Sigmoid colon (tissue), 7 donors: ENCODE measurements around the gene CDK14. TPM values are rescaled to one million over a fixed set of nuclear protein-coding genes. Genes with fewer than 3 reads are reported as not detected.

Source experiments
- DNase-seq: peaks from one replicate; pipeline ENCODE4 v3.0.0-alpha.2; 2019
- H3K27ac ChIP-seq, 4 donors: fragments of 200-600 bp; sonication (generic); one replicate each; pipeline ENCODE4 v1.5.1; 2016 to 2019; ENCODE audit warnings: mild to moderate bottlenecking in 1 of 4
- H3K27me3 ChIP-seq, 3 donors: fragments of 200-600 bp; sonication (generic); one replicate each; pipeline ENCODE4 v1.5.1; 2019; ENCODE audit warnings: mild to moderate bottlenecking in 1 of 3
- H3K36me3 ChIP-seq, 4 donors: fragments of 200-600 bp; sonication (generic); one replicate each; pipeline ENCODE4 v1.5.1; 2016 to 2019
- H3K4me1 ChIP-seq, 4 donors: fragments of 200-600 bp; sonication (generic); one replicate each; pipeline ENCODE4 v1.5.1; 2017 to 2019
- H3K4me3 ChIP-seq, 4 donors: fragments of 200-600 bp; sonication (generic); one replicate each; pipeline ENCODE4 v1.5.1; 2017 to 2019; ENCODE audit warnings: mild to moderate bottlenecking in 2 of 4, moderate library complexity in 1 of 4
- H3K9me3 ChIP-seq, 4 donors: fragments of 200-600 bp in 3 of 4; sonication (generic) in 3 of 4; one replicate each; pipeline versions ENCODE4 v1.5.1 to v1.6.1; 2013 to 2019
- EP300 ChIP-seq, 4 donors: sonication (generic); formaldehyde crosslinking; IDR thresholded peaks; one replicate each; pipeline ENCODE4 v1.6.1; 2017; ENCODE audit warnings: antibody characterized with exemption in 4 of 4
- POLR2A ChIP-seq, 2 donors: fragments of 450-650 bp; IDR thresholded peaks; one replicate each; pipeline ENCODE4 v1.6.1; 2016; ENCODE audit warnings: antibody characterized with exemption in 2 of 2, mild to moderate bottlenecking in 2 of 2, moderate library complexity in 2 of 2
- POLR2AphosphoS5 ChIP-seq, 4 donors: sonication (generic); formaldehyde crosslinking; IDR thresholded peaks; one replicate each; pipeline ENCODE4 v1.6.1; 2017; ENCODE audit warnings: antibody characterized with exemption in 4 of 4
- WGBS, 2 donors: extraction: QIAGEN DNeasy Blood & Tissue Kit; methylation state at CpG; one replicate each; pipeline ENCODE4 v1.1.7; 2013; 5-methylcytosine and 5-hydroxymethylcytosine counted together
- intact Hi-C: fragments of 100-400 bp; cut with DNase I; formaldehyde crosslinking; loops from one replicate; pipeline ENCODE4 v1.15.1; 2023
- polyA plus RNA-seq, 3 donors: library from polyadenylated mRNA; stranded (reverse); fragments of 200-250 nt; gene quantifications; one replicate each; pipeline ENCODE4 v1.2.3, GENCODE V29; 2013
- total RNA-seq, 4 donors: library from RNA; depleted of rRNA; stranded (reverse); fragments of >200 nt; gene quantifications; one replicate each; pipeline ENCODE4 v1.1.0, GENCODE V29; 2016
- TF ChIP-seq, protein P1 (sequence below), 4 experiments: fragments of 450-650 bp in 3 of 4; fragments of 200-600 bp in 1 of 4; IDR thresholded peaks; one replicate each; pipeline ENCODE4 v1.5.1; 2016 to 2019; ENCODE audit warnings: antibody characterized with exemption in 4 of 4, mild to moderate bottlenecking in 3 of 4, moderate library complexity in 2 of 4
- donor health status: healthy with polysubstance abuse.
- donor health status: Bipolar disorder and iron deficiency.
- donor health status: healthy.

CDK14 gene
- total and polyA plus RNA-seq, 7 donors, result 0.92 to 19.3 (median 11.1) TPM

DNA sequence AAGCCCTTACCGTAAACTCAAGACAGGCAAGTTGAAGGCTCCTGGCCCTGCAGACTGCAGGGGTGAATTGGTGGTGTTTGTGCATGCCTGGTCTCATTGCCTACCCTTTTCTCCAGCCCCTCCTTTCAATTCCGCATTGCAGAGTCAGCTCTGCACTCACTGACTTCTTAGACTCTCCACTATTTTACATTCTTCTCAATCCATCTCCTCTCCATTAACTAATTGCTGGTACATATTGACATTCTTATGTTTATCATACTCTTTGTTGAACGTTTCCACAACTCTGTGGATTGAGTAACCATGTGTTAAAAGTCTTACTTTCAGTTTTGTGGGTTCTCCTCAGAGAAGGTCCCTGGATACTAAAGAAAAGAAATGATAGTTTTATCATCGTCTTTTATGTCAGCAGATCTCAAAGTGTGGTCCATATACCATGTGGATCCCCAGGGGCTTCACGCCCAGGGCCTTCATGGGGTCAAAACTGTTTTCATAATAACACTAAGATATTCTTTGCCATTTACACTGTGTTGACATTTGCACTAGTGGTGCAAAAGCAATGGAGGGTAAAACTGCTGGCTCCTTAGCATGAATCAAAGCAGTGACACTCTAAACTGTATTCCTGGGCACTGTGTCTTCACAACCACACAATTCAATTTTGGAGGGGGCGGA lies 532.7 kb downstream of the CDK14 start:
- no peaks in the 10 kb centered on the region for H3K27me3 ChIP-seq
- peaks cover 0 to 22% (median 2%) of the 10 kb centered on the region in 4 donors for H3K4me1 ChIP-seq
- intact Hi-C loops, result no loop called here
- H3K36me3 ChIP-seq, result no peaks in the 10 kb centered on the region
- H3K9me3 ChIP-seq, result no peaks in the 10 kb centered on the region
- WGBS, 2 donors, result 74 to 81% methylated on average over 6 of the region's 6 CpGs
- no peak overlapping the region for H3K27ac ChIP-seq
- DNase-seq, result no peak
- TF ChIP-seq, protein P1, sequence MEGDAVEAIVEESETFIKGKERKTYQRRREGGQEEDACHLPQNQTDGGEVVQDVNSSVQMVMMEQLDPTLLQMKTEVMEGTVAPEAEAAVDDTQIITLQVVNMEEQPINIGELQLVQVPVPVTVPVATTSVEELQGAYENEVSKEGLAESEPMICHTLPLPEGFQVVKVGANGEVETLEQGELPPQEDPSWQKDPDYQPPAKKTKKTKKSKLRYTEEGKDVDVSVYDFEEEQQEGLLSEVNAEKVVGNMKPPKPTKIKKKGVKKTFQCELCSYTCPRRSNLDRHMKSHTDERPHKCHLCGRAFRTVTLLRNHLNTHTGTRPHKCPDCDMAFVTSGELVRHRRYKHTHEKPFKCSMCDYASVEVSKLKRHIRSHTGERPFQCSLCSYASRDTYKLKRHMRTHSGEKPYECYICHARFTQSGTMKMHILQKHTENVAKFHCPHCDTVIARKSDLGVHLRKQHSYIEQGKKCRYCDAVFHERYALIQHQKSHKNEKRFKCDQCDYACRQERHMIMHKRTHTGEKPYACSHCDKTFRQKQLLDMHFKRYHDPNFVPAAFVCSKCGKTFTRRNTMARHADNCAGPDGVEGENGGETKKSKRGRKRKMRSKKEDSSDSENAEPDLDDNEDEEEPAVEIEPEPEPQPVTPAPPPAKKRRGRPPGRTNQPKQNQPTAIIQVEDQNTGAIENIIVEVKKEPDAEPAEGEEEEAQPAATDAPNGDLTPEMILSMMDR (IDR thresholded peaks at IDR 0.05), result no peak
- TF ChIP-seq POLR2A (IDR thresholded peaks at IDR 0.05), result no peak
- no peak for TF ChIP-seq POLR2AphosphoS5 (IDR thresholded peaks at IDR 0.05)
- TF ChIP-seq EP300 (IDR thresholded peaks at IDR 0.05), result no peak
- H3K4me3 ChIP-seq, result no peak overlapping the region

DNA sequence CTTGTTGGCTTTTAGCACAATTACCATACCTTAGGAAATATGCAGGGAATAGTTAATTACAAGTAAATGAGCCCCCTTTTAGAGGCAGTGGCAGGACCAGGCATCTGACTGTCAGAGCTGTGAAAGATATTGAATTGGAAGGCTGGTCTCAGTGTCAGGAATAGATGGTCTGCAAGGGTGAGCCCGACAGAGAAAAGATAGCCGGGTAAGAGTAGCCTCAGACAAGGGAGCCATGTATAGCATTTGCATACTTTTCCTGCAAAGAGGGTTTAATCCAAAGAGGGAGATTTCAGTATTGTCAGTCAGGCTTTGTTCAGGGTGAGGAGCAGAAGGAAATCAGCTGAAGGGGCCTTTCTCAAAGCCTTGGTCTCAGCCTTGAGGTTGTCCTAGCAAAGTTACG lies 539.2 kb downstream of the CDK14 start:
- H3K9me3 ChIP-seq, result no peaks in the 10 kb centered on the region
- intact Hi-C loops, result no loop called here
- no peaks in the 10 kb centered on the region for H3K4me1 ChIP-seq
- no peak overlapping the region for H3K27ac ChIP-seq
- no peak for TF ChIP-seq POLR2A (IDR thresholded peaks at IDR 0.05)
- no peak for TF ChIP-seq POLR2AphosphoS5 (IDR thresholded peaks at IDR 0.05)
- TF ChIP-seq, protein P1 (IDR thresholded peaks at IDR 0.05), result no peak
- TF ChIP-seq EP300 (IDR thresholded peaks at IDR 0.05), result no peak
- no peak overlapping the region for H3K4me3 ChIP-seq
- DNase-seq, result no peak
- WGBS, 2 donors, result 94% methylated on average over 3 of the region's 3 CpGs
- H3K36me3 ChIP-seq, result no peaks in the 10 kb centered on the region
- H3K27me3 ChIP-seq, result no peaks in the 10 kb centered on the region

DNA sequence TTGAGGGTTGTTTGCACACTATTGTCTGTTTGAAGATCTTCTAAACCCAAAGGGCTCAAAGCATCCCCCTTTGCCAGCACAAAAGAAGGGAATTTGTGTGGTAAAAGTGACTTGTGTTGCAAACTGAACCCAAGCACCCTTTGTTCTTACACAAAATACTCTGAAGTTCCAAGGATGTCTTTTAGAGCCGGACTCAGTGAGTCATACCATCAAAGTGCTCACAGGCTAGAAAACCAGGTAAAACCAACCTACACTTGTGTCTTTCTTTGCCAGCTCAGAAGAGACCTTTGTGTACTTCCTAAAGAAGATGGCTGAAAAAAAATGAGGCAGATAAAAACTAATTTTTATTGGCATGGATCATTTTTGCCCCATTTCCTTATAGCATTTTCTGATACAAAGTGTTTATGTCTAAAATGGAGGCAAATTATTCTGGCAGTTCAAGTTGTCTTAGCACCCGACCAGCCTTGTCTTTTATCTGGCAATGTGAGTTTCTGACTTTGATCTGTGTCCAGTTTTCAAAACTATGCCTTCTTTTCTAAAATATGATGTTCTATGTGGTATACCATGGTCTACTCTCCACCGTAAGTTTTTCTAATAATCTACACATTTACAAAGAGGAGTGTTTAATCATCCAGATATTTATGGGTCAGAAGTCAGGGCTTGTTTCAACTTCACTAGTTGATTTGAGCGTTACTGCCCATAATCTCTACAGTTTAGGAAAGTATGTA lies 539.7 kb downstream of the CDK14 start:
- intact Hi-C loops, result no loop called here
- H3K27me3 ChIP-seq, result no peaks in the 10 kb centered on the region
- no peaks in the 10 kb centered on the region for H3K4me1 ChIP-seq
- H3K4me3 ChIP-seq, result no peak overlapping the region
- H3K27ac ChIP-seq, result no peak overlapping the region
- H3K9me3 ChIP-seq, result no peaks in the 10 kb centered on the region
- no peak for DNase-seq
- 74 to 86% methylated on average over 4 of the region's 4 CpGs for WGBS, 2 donors
- TF ChIP-seq, protein P1 (IDR thresholded peaks at IDR 0.05), result no peak
- TF ChIP-seq POLR2AphosphoS5 (IDR thresholded peaks at IDR 0.05) (no peak), EP300 (IDR thresholded peaks at IDR 0.05) (no peak), POLR2A (IDR thresholded peaks at IDR 0.05) (no peak)
- H3K36me3 ChIP-seq, result no peaks in the 10 kb centered on the region

DNA sequence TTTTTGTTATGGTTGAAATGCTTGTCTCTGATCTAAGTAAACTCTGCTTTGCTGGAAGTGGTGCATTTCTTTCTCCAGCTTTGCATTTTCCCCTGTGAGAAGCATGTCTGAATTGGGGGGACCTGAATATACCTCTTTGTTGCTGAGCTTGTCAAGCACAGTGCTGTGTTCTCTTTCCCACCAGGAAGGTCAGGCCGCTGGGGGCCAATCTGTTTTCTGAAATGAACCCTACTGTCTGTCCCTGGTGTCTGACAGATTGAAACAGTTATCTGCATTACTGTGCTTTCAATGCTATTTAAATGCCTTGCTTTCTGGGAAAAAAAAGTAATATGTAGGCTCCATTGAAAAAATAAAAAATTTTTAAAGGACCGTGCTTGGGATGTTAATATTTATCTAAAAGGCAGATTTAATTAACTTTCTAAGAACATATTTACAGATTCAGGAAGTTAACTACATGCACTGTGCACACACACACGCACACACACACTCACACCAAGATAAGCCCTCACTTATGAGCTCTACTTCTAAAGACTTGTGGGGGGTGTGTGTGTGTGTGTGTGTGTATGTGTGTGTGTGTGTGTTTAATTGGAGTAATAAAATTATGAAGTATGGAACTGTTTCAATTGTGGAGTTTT lies 541.1 kb downstream of the CDK14 start:
- H3K36me3 ChIP-seq, result no peaks in the 10 kb centered on the region
- no peaks in the 10 kb centered on the region for H3K27me3 ChIP-seq
- H3K9me3 ChIP-seq, result no peaks in the 10 kb centered on the region
- 19 to 64% methylated on average over 3 of the region's 3 CpGs for WGBS, 2 donors
- no peaks in the 10 kb centered on the region for H3K4me1 ChIP-seq
- intact Hi-C loops, result no loop called here
- DNase-seq, result no peak
- H3K27ac ChIP-seq, result no peak overlapping the region
- TF ChIP-seq, protein P1 (IDR thresholded peaks at IDR 0.05), result no peak
- TF ChIP-seq EP300 (IDR thresholded peaks at IDR 0.05) (no peak), POLR2AphosphoS5 (IDR thresholded peaks at IDR 0.05) (no peak)
- H3K4me3 ChIP-seq, result no peak overlapping the region
